Measurements from ENCODE around the gene PLA2G7.

- TF ChIP-seq CTCF (IDR thresholded peaks at IDR 0.05) = no peak
- TF ChIP-seq KAT7 (CRISPR knock-in tag; IDR thresholded peaks at IDR 0.05; ENCODE audit: borderline replicate concordance) = no peak
Observed at GRCh38 chr6:46755865-46756264, 20.7 kb upstream of the PLA2G7 start.

All from WTC11 (cell line).